GM21737 (cell line): ENCODE results near the gene GPR3.
"Not testable (repeated sequence)": the region's sequence is repeated elsewhere in the genome, so short reads cannot be mapped to it uniquely, and the experiment has no call there.

ENCODE experiments used
- ATAC-seq: cut with Tn5 transposase; IDR thresholded peaks from one replicate; pipeline ENCODE4 v1.9.1; 2021; ENCODE audit warnings: mild to moderate bottlenecking, moderate library complexity; ENCODE audit not compliant: unreplicated experiment

GPR3 gene

GRCh38 chr1:27398405-27399149 is 6.2 kb downstream of the GPR3 start:
- ATAC-seq, result no peak

GRCh38 chr1:27399251-27400025 is 7.0 kb downstream of the GPR3 start:
- ATAC-seq, result no peak

GRCh38 chr1:27400082-27400962 is 7.9 kb downstream of the GPR3 start:
- no peak for ATAC-seq

- ATAC-seq, result no peak
Observed at GRCh38 chr1:27400963-27401341, 8.5 kb downstream of the GPR3 start.

GRCh38 chr1:27402349-27402754 is 9.9 kb downstream of the GPR3 start:
- no peak for ATAC-seq

GRCh38 chr1:27403065-27403726 is 10.8 kb downstream of the GPR3 start:
- no peak for ATAC-seq

GRCh38 chr1:27403931-27404330 is 11.5 kb downstream of the GPR3 start:
- no peak for ATAC-seq

- no peak for ATAC-seq
Observed at GRCh38 chr1:27405074-27405473, 12.7 kb downstream of the GPR3 start.

- not testable (repeated sequence) for ATAC-seq
Observed at GRCh38 chr1:27405598-27406361, 13.4 kb downstream of the GPR3 start.

GRCh38 chr1:27406362-27406680 is 13.9 kb downstream of the GPR3 start:
- no peak for ATAC-seq

GRCh38 chr1:27406791-27407190 is 14.4 kb downstream of the GPR3 start:
- ATAC-seq, result not testable (repeated sequence)

GRCh38 chr1:27408151-27408550 is 15.7 kb downstream of the GPR3 start:
- ATAC-seq, result no peak

GRCh38 chr1:27409669-27410068 is 17.2 kb downstream of the GPR3 start:
- no peak for ATAC-seq

- ATAC-seq, result no peak
Observed at GRCh38 chr1:27410709-27411108, 18.3 kb downstream of the GPR3 start.

- ATAC-seq, result no peak
Observed at GRCh38 chr1:27412502-27412901, 20.1 kb downstream of the GPR3 start.

GRCh38 chr1:27413004-27413403 is 20.6 kb downstream of the GPR3 start:
- no peak for ATAC-seq

- ATAC-seq, result no peak
Observed at GRCh38 chr1:27414091-27414490, 21.7 kb downstream of the GPR3 start.

GRCh38 chr1:27416387-27417111 is 24.1 kb downstream of the GPR3 start:
- ATAC-seq, result no peak

GRCh38 chr1:27417713-27418112 is 25.3 kb downstream of the GPR3 start:
- ATAC-seq, result no peak
